Measurements from ENCODE around the gene NABP2.

DNA sequence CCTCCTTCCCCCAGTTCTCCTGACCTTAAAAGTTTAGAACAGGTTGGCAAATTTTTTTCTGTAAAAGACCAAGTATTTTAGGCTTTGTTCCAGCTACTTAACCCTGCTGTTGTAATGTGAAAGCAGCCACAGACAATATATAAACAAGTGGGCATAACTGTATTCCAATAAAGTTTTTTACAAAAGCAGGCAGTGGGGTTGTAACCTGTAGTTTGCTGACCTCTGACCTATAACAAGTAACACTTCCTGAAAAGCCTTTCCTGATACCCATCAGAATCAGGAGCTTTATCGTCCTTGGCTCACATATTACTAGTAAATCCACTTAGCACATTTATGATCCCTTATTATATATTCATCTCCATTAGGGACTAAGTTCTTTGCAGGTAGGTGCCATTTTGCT lies 21.8 kb upstream of the NABP2 start:
- TF ChIP-seq, protein P1, sequence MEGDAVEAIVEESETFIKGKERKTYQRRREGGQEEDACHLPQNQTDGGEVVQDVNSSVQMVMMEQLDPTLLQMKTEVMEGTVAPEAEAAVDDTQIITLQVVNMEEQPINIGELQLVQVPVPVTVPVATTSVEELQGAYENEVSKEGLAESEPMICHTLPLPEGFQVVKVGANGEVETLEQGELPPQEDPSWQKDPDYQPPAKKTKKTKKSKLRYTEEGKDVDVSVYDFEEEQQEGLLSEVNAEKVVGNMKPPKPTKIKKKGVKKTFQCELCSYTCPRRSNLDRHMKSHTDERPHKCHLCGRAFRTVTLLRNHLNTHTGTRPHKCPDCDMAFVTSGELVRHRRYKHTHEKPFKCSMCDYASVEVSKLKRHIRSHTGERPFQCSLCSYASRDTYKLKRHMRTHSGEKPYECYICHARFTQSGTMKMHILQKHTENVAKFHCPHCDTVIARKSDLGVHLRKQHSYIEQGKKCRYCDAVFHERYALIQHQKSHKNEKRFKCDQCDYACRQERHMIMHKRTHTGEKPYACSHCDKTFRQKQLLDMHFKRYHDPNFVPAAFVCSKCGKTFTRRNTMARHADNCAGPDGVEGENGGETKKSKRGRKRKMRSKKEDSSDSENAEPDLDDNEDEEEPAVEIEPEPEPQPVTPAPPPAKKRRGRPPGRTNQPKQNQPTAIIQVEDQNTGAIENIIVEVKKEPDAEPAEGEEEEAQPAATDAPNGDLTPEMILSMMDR (IDR thresholded peaks at IDR 0.05) = no peak
- TF ChIP-seq ZFX (IDR thresholded peaks at IDR 0.05; ENCODE audit: borderline replicate concordance) = no peak

Measured in 22Rv1 (cell line).